ENCODE measurements around the gene INO80.

DNA sequence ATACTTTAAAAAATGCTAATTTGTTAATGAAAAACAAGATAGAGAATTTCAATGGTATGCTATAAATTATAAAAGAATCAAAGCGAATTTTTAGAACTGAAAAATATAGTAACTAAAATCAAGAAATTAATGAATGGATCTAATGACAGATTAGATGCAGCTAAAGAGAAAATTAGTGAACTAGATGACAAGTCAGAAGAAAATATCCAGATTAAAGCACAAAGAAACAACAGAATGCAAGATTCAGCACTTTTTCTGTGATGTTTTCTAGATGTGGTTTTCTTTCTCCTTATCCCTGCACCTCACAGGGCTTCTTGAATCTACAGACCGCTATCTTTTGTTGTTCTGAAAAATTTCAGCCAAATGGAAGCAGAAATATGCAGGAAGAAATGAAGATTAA, 54.4 kb downstream of the INO80 start:
- no peak for TF ChIP-seq CTCF (IDR thresholded peaks at IDR 0.05)
- TF ChIP-seq POLR2A (IDR thresholded peaks at IDR 0.05), result no peak
